DND-41 (cell line): ENCODE measurements around the gene IRF3.

Source experiments
- EZH2 ChIP-seq: IDR thresholded peaks from 3 replicates; pipeline ENCODE4 v1.6.1; 2012; ENCODE audit warnings: borderline replicate concordance, low read depth, mild to moderate bottlenecking, moderate library complexity, low read length, inconsistent platforms; ENCODE audit not compliant: severe bottlenecking
- TF ChIP-seq, protein P1 (sequence below): IDR thresholded peaks from 2 replicates; pipeline ENCODE4 v1.5.1; 2012; ENCODE audit warnings: borderline replicate concordance, low read length, moderate library complexity, mild to moderate bottlenecking; ENCODE audit not compliant: poor library complexity, severe bottlenecking; ENCODE audit errors: extremely low read depth

DNA sequence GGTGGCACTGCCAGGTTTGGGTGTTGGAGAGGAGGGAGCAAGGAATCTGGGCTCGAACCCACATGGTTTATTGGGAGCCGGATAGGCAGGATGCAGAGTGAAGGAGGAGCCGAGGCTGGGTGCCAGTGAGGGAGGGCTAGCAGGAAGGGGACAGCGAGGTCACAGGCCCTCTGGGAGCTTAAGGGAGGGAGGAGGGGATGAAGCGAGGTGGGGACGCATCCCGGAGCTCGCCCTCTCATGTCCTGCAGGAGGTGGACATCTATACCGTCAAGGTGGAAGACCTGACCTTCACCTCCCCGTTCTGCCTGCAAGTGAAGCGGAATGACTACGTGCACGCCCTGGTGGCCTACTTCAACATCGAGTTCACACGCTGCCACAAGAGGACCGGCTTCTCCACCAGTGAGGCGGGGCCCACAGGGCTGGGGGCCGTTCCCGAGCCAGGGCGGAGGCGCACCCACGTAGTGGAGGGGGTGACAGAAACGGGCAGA, 20.2 kb upstream of the IRF3 start:
- TF ChIP-seq EZH2: no peak
- TF ChIP-seq, protein P1, sequence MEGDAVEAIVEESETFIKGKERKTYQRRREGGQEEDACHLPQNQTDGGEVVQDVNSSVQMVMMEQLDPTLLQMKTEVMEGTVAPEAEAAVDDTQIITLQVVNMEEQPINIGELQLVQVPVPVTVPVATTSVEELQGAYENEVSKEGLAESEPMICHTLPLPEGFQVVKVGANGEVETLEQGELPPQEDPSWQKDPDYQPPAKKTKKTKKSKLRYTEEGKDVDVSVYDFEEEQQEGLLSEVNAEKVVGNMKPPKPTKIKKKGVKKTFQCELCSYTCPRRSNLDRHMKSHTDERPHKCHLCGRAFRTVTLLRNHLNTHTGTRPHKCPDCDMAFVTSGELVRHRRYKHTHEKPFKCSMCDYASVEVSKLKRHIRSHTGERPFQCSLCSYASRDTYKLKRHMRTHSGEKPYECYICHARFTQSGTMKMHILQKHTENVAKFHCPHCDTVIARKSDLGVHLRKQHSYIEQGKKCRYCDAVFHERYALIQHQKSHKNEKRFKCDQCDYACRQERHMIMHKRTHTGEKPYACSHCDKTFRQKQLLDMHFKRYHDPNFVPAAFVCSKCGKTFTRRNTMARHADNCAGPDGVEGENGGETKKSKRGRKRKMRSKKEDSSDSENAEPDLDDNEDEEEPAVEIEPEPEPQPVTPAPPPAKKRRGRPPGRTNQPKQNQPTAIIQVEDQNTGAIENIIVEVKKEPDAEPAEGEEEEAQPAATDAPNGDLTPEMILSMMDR: no peak
